ENCODE results near the gene AGPAT1. TPM values are rescaled to one million over a fixed set of nuclear protein-coding genes. Genes with fewer than 3 reads are reported as not detected.
A peak's percentile ranks its signal among the peaks of the same experiment; 100 is the strongest.

The AGPAT1 gene
- polyA plus RNA-seq, 1 experiment: 158 TPM

- TF ChIP-seq CTCF (IDR thresholded peaks at IDR 0.05; ENCODE audit: insufficient read depth, low read depth, low read length): no peak
Observed at GRCh38 chr6:32179766-32180405, 4.0 kb upstream of the AGPAT1 start.

GRCh38 chr6:32178547-32179440 lies 2.9 kb upstream of the AGPAT1 start:
- H3K27me3 ChIP-seq (ENCODE audit: control insufficient read depth, insufficient read depth, low read length): no peaks in the 10 kb centered on the region
- CTCF ChIA-PET: interaction anchor here (0.6 to 1.5 kb wide), 2 partner anchors 17 to 774 kb away, joined by 4 to 5 read pairs; partner anchors contain the start of gene HLA-DMA
- no peak for TF ChIP-seq CTCF (IDR thresholded peaks at IDR 0.05; ENCODE audit: insufficient read depth, low read depth, low read length)
- peak overlapping the region; percentile 97 for H3K4me3 ChIP-seq (ENCODE audit: low read depth, low read length)
- no peak for DNase-seq (ENCODE audit: low read depth)
- POLR2A ChIA-PET: no interaction called here
- H3K36me3 ChIP-seq (ENCODE audit: control insufficient read depth, insufficient read depth, low read length): peaks cover 15% of the 10 kb centered on the region

More at GRCh38 chr6:32179766-32180405, 4.0 kb upstream of the AGPAT1 start:
- no peak for DNase-seq (ENCODE audit: low read depth)
- peaks cover 15% of the 10 kb centered on the region for H3K36me3 ChIP-seq (ENCODE audit: control insufficient read depth, insufficient read depth, low read length)
- H3K27me3 ChIP-seq (ENCODE audit: control insufficient read depth, insufficient read depth, low read length): no peaks in the 10 kb centered on the region
- no peak overlapping the region for H3K4me3 ChIP-seq (ENCODE audit: low read depth, low read length)
- CTCF ChIA-PET: interaction anchor here (1.5 kb wide), 1 partner anchor 15 kb away, joined by 5 read pairs; no protein-coding TSS in a partner anchor
- POLR2A ChIA-PET: no interaction called here

DNA sequence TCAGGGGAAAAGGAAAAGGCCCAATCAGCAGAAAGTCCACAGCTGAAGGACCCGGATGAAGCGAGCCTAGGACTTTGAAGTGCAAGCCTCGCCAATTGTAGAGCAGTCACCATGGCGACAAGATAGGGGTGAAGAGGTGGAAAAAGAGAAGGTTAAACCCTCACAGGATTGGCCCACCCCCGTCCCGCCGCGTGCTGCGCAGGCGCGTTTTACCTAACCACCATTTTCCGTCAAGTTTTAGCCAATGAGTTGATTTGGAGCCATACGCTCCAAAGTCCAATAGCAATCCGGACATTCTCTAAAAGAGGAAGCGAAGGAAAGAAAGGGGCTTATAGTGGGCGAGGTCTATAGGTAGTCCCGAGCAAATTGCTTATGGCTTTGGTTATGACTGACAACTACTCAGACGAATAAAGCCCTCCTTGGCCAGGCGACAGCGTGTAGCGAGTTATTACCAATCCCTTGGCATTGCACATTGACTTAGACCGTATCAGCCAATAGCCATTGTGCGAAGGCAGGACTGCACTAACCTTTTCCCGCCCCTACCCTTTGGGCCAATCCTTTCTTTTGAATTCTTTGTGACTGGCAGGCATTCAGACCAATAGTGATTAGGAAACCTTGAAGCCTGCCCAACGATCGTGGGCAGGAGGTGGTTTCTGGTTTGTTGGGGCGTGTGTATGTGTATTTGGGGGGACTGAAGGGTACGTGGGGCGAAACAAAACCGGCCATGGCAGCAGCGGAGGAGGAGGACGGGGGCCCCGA lies 2.1 kb upstream of the AGPAT1 start, which contains the start of gene RNF5:
Gene RNF5, plus strand, starts transcription at position 618 of the 759 bp plus-strand sequence. Its CDS starts 107 bp downstream, at position 725.
- peak; percentile 100 for DNase-seq (ENCODE audit: low read depth)
- POLR2A ChIA-PET: interaction anchor here (0.6 to 1.3 kb wide), 4 partner anchors 11 to 27 kb away, joined by 3 to 7 read pairs (median 6); partner anchors contain the start of gene PBX2

GRCh38 chr6:32177183-32177787 lies 1.4 kb upstream of the AGPAT1 start:
- H3K4me3 ChIP-seq (ENCODE audit: low read depth, low read length): peak overlapping the region; percentile 97
- TF ChIP-seq CTCF (IDR thresholded peaks at IDR 0.05; ENCODE audit: insufficient read depth, low read depth, low read length): no peak
- ChIA-PET CTCF (interaction anchor here (0.9 to 2.0 kb wide), 5 partner anchors 13 to 60 kb away, joined by 3 to 7 read pairs (median 4); partner anchors contain the start of gene PBX2), POLR2A (interaction anchor here (0.6 to 1.3 kb wide), 4 partner anchors 11 to 28 kb away, joined by 3 to 7 read pairs (median 6); partner anchors contain the start of gene PBX2)
- no peaks in the 10 kb centered on the region for H3K27me3 ChIP-seq (ENCODE audit: control insufficient read depth, insufficient read depth, low read length)
- peaks cover 9% of the 10 kb centered on the region for H3K36me3 ChIP-seq (ENCODE audit: control insufficient read depth, insufficient read depth, low read length)
- DNase-seq (ENCODE audit: low read depth): no peak

More for the DNA sequence above, 2.1 kb upstream of the AGPAT1 start, which contains the start of gene RNF5:
- peaks cover 12% of the 10 kb centered on the region for H3K36me3 ChIP-seq (ENCODE audit: control insufficient read depth, insufficient read depth, low read length)
- no peak for TF ChIP-seq CTCF (IDR thresholded peaks at IDR 0.05; ENCODE audit: insufficient read depth, low read depth, low read length)
- no peaks in the 10 kb centered on the region for H3K27me3 ChIP-seq (ENCODE audit: control insufficient read depth, insufficient read depth, low read length)
- CTCF ChIA-PET: interaction anchor here (0.9 to 2.0 kb wide), 2 partner anchors 13 to 59 kb away, joined by 3 to 7 read pairs; partner anchors contain the start of gene PBX2
- H3K4me3 ChIP-seq (ENCODE audit: low read depth, low read length): peak within 1 kb of the TSS; percentile 97

All from BJ (cell line).